ENCODE data around the gene ARID1A.

ARID1A gene

DNA sequence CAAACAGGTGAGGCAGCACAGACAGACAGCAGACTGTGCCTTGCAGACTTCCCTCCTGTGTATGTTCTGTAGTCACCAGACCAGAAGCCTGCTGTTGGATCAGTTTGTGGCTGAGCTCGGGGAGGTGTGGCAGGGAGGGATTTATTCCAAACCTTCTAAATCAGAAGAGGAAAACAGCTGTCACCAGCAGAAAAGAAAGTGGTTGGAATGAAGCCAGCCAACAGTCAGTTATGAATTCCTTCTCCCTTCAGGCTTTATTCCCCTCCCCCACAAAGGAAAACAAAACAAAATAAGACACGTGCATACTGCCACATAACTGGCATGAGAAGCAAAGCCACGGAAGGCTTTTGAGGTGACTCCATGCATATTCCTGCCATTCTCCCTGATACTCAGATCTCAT is 72.9 kb downstream of the ARID1A start:
- no peak for DNase-seq

GRCh38 chr1:26771285-26771642 is 75.4 kb downstream of the ARID1A start:
- DNase-seq: no peak

DNA sequence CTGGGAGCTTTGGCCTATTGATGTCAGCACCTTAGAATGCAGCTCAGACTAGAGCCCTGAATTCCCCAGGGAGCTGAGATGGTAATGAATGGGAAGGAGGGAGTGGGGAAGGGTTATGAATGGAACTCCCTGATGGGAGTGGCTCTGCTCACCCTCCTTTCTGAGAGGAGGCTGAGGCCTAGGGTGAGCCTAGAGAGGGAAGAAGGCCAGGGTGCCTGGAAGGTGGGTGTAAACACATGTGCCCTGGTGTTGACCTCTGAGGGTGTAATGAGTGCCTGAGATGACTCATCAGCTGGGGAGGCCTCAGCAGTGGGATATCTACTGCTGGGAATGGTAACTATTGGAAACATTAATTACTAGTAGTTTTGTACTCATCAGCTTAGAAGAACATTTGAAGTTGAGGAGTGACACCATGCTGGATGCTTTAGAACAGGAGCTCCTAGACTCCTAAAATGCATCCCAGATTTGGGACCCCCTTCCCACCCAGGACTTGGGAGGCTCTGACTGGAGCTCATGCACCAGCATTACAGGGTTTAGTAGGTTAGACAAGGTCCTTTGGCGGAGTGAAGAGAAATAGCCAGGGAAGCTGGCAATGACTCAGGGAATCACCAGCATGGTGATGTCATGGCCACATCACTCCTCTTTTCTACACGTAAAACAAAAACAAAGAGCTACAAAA is 76.0 kb downstream of the ARID1A start:
- DNase-seq: no peak

DNA sequence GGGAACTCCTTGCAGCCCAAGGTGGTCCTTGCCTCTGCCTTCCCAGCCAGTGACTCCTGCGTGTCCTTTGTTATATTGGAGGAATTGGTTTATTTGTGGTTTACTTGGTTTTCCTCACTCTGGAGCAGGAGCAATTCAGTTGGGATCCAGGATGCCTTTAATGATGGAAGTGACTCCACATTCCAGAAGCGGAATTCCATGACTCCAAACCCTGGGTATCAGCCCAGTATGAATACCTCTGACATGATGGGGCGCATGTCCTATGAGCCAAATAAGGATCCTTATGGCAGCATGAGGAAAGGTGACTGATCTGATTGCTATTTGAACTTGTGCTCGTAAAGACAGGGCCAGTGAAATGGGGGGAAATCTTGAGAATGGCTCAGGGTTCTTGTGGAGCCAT is 76.9 kb downstream of the ARID1A start:
- DNase-seq: no peak

DNA sequence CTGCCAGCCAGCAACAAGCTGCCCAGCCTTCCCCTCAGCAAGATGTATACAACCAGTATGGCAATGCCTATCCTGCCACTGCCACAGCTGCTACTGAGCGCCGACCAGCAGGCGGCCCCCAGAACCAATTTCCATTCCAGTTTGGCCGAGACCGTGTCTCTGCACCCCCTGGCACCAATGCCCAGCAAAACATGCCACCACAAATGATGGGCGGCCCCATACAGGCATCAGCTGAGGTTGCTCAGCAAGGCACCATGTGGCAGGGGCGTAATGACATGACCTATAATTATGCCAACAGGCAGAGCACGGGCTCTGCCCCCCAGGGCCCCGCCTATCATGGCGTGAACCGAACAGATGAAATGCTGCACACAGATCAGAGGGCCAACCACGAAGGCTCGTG is 78.6 kb downstream of the ARID1A start:
- DNase-seq: no peak

DNA sequence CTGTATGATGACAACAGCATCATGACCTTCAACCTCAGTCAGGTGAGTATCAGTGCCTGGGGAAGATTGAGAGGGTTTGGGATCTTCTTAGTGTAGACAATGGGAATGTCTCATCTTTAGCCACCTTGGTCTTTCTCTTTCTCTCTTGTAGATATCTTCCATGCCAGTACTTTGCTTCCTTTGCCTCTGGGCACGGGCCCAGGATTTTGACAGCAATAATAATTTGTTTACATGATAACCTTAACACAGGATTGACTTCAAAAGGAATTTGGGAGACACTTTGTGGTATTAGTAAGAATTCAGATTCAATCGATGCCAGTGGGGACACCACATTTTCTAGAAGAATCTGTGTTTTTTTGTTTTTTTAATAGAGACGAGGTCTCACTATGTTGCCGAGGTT is 79.9 kb downstream of the ARID1A start:
- no peak for DNase-seq

DNA sequence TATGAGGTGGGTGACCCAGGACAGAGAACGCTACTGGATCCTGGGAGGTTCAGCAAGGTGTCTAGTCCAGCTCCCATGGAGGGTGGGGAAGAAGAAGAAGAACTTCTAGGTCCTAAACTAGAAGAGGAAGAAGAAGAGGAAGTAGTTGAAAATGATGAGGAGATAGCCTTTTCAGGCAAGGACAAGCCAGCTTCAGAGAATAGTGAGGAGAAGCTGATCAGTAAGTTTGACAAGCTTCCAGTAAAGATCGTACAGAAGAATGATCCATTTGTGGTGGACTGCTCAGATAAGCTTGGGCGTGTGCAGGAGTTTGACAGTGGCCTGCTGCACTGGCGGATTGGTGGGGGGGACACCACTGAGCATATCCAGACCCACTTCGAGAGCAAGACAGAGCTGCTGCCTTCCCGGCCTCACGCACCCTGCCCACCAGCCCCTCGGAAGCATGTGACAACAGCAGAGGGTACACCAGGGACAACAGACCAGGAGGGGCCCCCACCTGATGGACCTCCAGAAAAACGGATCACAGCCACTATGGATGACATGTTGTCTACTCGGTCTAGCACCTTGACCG is 83.4 kb downstream of the ARID1A start:
- DNase-seq: no peak

DNA sequence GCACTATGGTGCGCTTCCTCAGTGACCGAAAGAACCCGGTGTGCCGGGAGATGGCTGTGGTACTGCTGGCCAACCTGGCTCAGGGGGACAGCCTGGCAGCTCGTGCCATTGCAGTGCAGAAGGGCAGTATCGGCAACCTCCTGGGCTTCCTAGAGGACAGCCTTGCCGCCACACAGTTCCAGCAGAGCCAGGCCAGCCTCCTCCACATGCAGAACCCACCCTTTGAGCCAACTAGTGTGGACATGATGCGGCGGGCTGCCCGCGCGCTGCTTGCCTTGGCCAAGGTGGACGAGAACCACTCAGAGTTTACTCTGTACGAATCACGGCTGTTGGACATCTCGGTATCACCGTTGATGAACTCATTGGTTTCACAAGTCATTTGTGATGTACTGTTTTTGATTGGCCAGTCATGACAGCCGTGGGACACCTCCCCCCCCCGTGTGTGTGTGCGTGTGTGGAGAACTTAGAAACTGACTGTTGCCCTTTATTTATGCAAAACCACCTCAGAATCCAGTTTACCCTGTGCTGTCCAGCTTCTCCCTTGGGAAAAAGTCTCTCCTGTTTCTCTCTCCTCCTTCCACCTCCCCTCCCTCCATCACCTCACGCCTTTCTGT is 84.6 kb downstream of the ARID1A start:
- DNase-seq: no peak

DNA sequence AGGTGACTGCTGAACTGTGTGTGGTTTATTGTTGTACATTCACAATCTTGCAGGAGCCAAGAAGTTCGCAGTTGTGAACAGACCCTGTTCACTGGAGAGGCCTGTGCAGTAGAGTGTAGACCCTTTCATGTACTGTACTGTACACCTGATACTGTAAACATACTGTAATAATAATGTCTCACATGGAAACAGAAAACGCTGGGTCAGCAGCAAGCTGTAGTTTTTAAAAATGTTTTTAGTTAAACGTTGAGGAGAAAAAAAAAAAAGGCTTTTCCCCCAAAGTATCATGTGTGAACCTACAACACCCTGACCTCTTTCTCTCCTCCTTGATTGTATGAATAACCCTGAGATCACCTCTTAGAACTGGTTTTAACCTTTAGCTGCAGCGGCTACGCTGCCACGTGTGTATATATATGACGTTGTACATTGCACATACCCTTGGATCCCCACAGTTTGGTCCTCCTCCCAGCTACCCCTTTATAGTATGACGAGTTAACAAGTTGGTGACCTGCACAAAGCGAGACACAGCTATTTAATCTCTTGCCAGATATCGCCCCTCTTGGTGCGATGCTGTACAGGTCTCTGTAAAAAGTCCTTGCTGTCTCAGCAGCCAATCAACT is 85.5 kb downstream of the ARID1A start:
- no peak for DNase-seq

GRCh38 chr1:26782521-26783212 is 86.9 kb downstream of the ARID1A start:
- DNase-seq: no peak

DNA sequence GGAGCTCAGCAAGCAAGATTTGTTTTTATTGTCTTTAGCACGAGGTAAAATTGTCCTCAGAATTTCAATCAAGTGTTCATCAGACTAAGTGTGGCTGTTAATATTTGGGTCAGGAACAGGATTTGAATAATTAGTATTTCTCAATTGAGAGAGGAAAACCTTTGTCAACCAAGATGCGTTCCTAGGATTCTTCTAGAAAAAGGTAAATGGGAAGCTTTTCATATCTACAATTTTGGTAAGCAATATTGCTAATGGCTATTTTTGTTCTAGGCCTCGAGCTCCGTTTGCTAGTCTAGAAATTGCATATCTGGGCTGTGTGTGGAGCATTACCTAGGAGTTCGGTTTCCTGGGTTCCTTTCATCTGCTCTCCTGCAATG is 87.8 kb downstream of the ARID1A start:
- DNase-seq: no peak

- no peak for DNase-seq
Observed at GRCh38 chr1:26784023-26784871, 88.4 kb downstream of the ARID1A start.

DNA sequence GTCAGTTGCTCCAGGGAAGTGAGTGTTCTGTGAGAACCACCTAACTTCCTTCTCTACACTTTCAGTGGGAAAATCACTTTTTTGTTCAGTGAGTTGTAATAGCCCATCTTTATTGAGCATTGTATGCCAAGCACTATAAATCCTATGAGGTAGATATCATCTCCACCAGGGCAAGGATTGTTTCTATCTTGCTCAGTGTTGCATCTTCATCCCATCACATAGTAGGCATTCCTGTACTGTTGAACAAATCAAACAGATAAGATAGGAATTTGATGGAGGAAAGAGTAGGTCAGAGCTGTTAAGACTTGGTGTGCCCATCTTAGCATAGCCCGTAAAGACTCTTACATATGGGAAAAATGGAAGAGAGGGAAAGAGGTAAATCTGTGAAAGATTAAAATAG is 89.1 kb downstream of the ARID1A start:
- no peak for DNase-seq

DNA sequence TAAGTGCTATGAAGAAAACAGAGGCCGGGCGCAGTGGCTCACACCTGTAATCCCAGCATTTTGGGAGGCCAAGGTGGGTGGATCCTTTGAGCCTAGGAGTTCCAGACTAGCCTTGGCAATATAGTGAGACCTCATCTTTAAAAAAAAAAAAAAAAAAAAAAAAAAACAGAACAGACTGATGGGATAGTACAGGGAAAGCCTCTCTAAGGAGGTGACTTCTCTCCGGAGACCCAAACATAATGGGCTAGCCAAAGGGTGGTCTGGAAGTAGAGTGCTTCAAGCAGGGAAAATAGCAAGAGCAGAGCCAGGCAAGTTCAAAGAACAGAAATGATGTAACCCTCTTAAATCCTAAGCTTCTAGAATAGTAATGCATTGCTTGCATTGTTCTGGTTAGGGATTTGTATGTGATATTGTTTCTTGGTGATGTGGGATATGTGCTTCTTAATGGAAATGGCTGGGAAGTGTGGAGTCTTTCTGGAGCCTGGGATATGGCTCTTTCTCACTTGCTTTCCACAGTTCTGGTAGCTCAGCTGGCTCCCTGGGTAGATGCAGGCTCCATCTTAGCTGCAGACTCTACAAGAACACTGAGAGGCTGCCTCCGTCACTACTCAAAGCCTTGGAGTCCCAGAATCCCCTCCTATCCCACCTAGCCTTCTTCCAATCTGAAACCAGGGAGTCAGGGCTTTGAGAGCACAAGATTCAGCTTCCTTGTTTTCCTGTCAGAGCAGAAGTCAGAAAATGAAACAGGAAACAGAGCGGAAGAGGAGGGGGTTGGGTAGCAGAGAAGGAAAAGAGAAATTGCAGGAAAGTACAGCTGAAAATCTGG is 90.0 kb downstream of the ARID1A start:
- no peak for DNase-seq

- DNase-seq: no peak
Observed at GRCh38 chr1:26786437-26787380, 90.9 kb downstream of the ARID1A start.

DNA sequence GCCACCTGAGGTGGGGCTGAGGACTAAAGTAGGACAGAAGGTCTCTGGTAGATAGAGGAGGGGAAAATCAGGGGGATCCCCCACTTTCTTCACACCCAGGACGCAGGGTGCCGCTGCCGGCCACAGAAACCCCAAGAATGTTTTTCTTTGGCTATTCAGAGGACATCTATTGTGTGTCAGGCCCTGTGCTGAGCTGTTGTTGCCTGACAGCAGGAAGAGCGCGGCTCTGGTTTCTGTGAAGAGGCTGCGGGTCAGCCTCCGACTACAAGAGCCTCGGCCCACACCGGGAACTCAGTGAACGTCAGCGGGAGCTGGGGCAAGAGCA is 91.5 kb downstream of the ARID1A start:
- peak; percentile 46 to 51 for DNase-seq

DNA sequence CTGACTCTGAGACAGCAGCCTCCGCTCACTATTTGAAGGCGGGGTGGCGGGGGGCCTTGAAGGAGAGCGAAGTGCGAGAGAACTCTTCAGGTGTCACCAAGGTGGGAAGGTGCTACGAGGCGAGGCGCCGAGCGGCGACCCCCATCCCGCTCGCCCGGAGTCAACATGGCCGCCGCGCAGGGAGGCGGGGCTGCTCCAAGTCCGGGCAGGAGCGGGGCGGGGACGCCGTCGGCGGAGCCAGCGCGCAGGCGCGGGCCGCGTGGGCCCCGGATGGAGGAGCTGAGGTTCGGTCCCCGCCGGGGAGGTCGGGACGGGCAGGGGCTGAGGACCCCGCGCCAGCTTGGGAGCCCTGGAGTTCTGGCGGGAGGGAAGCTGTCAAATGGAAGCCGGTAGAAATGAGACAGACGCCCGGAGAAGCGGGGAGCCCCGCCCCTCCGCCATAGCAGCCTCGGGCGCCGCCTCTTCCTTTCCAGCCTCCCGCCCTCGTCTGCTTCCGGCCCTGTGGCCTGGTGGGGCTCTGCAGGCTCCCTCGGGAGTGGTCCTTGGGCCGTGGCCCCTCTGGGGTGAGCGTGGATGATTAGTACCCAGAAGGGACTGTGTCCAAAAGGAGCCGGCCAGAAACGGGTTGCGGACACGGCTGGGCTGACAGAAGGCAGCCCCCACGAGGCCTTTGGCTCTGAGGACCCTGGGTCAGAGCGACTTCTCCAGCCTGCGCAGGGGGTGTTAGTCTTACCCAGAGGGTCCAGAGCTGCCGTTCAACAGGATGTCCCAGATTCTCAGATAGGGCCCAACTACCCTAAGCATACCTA is 92.1 kb downstream of the ARID1A start, which contains the start of gene PIGV:
PIGV (plus strand) TSS at position 245 of the 809 bp plus-strand sequence. CDS start 2,866 bp downstream, outside the sequence.
- peak; percentile 80 to 82 for DNase-seq

DNA sequence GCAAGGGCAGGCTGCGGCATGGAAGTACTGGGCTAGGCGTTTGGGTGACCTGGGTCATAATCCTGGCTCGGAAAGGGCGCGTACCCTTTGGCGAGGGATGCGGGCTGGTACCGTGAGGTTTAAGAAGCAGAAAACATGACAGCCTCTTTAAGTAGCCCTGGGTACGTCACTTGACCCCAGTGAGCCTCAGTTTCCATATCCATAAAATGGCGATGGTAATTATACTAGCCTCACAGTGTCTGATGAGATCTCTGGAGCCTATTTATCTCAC is 92.6 kb downstream of the ARID1A start:
- peak in 1 of 2 experiments; percentile 8 for DNase-seq

DNA sequence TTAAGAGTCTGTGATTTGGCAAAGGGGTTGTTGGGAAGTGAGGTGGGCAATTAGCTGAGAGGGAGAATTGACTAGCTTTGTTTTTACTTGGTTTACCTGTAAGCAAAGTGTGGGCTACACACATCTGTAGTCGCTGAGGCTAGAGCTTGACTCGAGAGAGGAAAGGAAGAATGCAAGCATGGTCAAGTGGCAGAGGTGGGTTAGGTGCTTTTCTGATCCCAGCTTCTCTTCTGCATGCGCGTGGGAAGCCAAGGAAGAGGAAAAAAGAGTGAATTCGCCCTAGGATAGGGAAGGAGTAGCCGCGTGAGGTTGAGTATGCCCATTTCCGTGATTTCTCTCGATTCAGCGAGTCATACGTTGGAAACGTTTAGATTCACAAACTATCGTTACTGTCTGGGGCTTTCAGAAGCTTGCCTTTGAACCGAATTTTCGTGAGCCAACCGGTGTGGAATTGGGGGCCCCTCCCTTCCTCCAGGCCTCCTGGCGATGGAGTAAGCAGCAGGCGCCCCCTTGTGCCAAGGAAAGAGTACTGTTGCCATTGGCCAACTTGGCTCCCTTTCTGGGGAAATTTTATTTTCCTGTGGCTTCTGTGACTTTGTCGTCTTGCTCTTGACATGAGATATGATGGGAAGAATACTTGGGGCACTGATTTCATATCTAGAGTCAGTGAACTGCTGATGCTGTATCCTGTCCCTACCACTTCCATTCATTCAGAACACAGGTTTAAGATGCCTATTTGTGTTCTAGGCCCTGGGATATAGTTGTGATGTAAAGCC is 93.2 kb downstream of the ARID1A start:
- peak; percentile 86 to 89 for DNase-seq

Measured in activated CD4-positive, alpha-beta T cell treated with anti-CD3 and anti-CD28 coated beads, Interleukin-2, amount 50 U/mL, for 4 hours (primary cell).